GM12801 (cell line): ENCODE measurements around the gene TCF7L2.

Experiments
- TF ChIP-seq, protein P1 (sequence below): IDR thresholded peaks from one replicate; pipeline ENCODE4 v1.5.1; 2011; ENCODE audit warnings: control low read depth; ENCODE audit not compliant: insufficient read length; ENCODE audit errors: extremely low read depth

The TCF7L2 gene

GRCh38 chr10:113168584-113168983 lies 218.5 kb downstream of the TCF7L2 start:
- TF ChIP-seq, protein P1, sequence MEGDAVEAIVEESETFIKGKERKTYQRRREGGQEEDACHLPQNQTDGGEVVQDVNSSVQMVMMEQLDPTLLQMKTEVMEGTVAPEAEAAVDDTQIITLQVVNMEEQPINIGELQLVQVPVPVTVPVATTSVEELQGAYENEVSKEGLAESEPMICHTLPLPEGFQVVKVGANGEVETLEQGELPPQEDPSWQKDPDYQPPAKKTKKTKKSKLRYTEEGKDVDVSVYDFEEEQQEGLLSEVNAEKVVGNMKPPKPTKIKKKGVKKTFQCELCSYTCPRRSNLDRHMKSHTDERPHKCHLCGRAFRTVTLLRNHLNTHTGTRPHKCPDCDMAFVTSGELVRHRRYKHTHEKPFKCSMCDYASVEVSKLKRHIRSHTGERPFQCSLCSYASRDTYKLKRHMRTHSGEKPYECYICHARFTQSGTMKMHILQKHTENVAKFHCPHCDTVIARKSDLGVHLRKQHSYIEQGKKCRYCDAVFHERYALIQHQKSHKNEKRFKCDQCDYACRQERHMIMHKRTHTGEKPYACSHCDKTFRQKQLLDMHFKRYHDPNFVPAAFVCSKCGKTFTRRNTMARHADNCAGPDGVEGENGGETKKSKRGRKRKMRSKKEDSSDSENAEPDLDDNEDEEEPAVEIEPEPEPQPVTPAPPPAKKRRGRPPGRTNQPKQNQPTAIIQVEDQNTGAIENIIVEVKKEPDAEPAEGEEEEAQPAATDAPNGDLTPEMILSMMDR, result no peak

DNA sequence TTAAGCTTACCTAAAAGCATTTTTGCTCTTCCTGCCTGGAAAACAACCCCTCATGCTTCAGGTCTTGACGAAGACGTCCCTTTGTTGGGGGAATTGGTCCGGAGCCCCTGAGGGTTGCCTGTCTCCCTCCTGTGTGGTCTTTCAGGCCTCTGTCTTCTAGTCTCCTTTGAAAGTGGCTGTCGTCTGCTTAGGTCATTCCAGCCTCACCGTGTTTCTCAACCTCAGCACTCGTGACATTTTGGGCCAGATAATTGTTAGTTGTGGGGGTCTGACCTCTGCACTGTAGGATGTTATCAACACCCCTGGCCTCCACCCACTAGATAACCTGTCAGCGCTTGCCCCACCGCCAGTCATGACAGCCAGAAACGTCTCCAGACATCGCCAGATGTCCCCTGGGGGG lies 219.1 kb downstream of the TCF7L2 start:
- TF ChIP-seq, protein P1, result no peak

DNA sequence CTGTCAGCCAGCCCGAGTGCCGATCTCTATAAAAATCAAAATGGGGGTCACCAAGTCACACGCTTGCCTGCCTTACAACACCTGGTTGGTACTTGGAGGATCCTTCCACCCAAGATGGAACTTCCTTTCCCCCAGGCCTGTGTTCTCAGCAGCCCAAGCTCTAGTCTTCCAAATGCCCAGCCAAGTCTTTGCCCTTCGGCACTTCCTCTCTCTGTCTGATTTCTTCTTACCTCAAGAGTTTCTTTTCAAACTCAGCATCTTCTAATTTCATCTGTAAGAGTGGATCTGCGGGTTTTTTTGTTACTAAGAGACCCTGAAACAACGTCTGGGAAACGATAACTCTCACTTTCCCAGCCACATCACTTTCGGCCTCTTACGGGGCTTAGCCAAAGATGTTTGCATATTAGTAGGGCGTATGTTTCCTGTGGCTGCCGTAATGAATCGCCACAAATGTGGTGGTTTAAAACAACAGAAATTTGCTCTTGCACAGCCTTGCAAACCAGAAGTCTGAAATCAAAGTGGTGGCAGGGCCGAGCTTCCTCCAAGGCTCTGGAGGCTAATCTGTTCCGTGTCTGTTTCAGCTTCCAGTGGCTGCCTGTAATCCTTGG lies 219.9 kb downstream of the TCF7L2 start:
- TF ChIP-seq, protein P1, result no peak

- TF ChIP-seq, protein P1, result no peak
Observed at GRCh38 chr10:113171662-113172061, 221.6 kb downstream of the TCF7L2 start.

GRCh38 chr10:113175176-113175575 lies 225.1 kb downstream of the TCF7L2 start:
- TF ChIP-seq, protein P1, result no peak

- TF ChIP-seq, protein P1, result no peak
Observed at GRCh38 chr10:113175756-113176651, 226.0 kb downstream of the TCF7L2 start.

- TF ChIP-seq, protein P1, result no peak
Observed at GRCh38 chr10:113176652-113177155, 226.7 kb downstream of the TCF7L2 start.
